ENCODE measurements around the gene ZBTB9. TPM values are rescaled to one million over a fixed set of nuclear protein-coding genes. Genes with fewer than 3 reads are reported as not detected.

Gene ZBTB9
- total RNA-seq, 1 experiment from 2014 or later: 14.2 TPM

GRCh38 chr6:33442283-33442682 is 12.1 kb upstream of the ZBTB9 start:
- ATAC-seq: no peak

More at GRCh38 chr6:33442283-33442682, 12.1 kb upstream of the ZBTB9 start:
- Histone ChIP-seq H3K27ac (ENCODE audit: low read depth, low read length) (no peak overlapping the region), H3K27me3 (ENCODE audit: insufficient read depth, low read length) (no peaks in the 10 kb centered on the region), H3K4me2 (ENCODE audit: low read length) (no peak overlapping the region), H3K79me2 (ENCODE audit: insufficient read depth, low read length) (no peaks in the 10 kb centered on the region), H3K9me3 (ENCODE audit: control insufficient read depth in 1 of 2, insufficient read depth in 1 of 2, low read depth in 1 of 2, low read length in 2 of 2) (no peaks in the 10 kb centered on the region), H3K9ac (ENCODE audit: low read length) (no peak overlapping the region), H3K9me2 (ENCODE audit: insufficient read depth) (no peaks in the 10 kb centered on the region), H3K4me1 (ENCODE audit: control insufficient read depth in 1 of 2, insufficient read depth in 2 of 2, low read length in 2 of 2) (peaks cover 0 to 6% of the 10 kb centered on the region in 2 experiments; a peak in 2 of 4 replicates), H2AFZ (ENCODE audit: low read depth, low read length, poor library complexity, severe bottlenecking) (no peak overlapping the region), H4K20me1 (ENCODE audit: insufficient read depth) (no peaks in the 10 kb centered on the region), H3K4me3 (replicated peaks in 1 of 2; ENCODE audit: low read depth in 1 of 2, low read length in 2 of 2) (no peak overlapping the region), H3K36me3 (ENCODE audit: control insufficient read depth in 1 of 2, insufficient read depth in 2 of 2, low read length in 2 of 2) (peaks cover 2% of the 10 kb centered on the region in 2 experiments; a peak in 1 of 4 replicates)
- intact Hi-C loops (cut with micrococcal nuclease): no loop called here
- ChIA-PET CTCF (no interaction called here), RAD21 (ENCODE audit: low non-redundant PET in 1 of 2, low total read pairs in 2 of 2, uncharacterized antibody in 2 of 2, unreplicated experiment in 2 of 2) (no interaction called here), POLR2A (no interaction called here)
- BruUV-seq (replicated peaks): no TSS peak
- no peak for DNase-seq (ENCODE audit: low read depth, low spot score)
- TF ChIP-seq CBX3 (IDR thresholded peaks at IDR 0.05; ENCODE audit: low read depth) (no peak), ZFX (IDR thresholded peaks at IDR 0.05) (no peak), ELF1 (IDR thresholded peaks at IDR 0.05; ENCODE audit: borderline replicate concordance, low read depth) (no peak), MAX (IDR thresholded peaks at IDR 0.05) (no peak), SRF (IDR thresholded peaks at IDR 0.05; ENCODE audit: low read depth) (no peak), ZNF274 (IDR thresholded peaks at IDR 0.05; ENCODE audit: low read depth, low read length) (no peak), JUND (IDR thresholded peaks at IDR 0.05) (no peak), REST (IDR thresholded peaks at IDR 0.05; ENCODE audit: low read depth) (no peak), FOSL1 (IDR thresholded peaks at IDR 0.05; ENCODE audit: low read depth) (no peak), POLR2AphosphoS5 (IDR thresholded peaks at IDR 0.05; ENCODE audit: low read depth, low read length) (no peak), EZH2 (IDR thresholded peaks at IDR 0.05) (no peak), SP1 (IDR thresholded peaks at IDR 0.05; ENCODE audit: low read depth) (no peak), POLR2A (IDR thresholded peaks at IDR 0.05; ENCODE audit: borderline replicate concordance, extremely low read depth, insufficient read depth, insufficient read length) (no peak), EGR1 (IDR thresholded peaks at IDR 0.05; ENCODE audit: low read depth) (no peak), RAD21 (IDR thresholded peaks at IDR 0.05; ENCODE audit: low read depth) (no peak), CEBPB (IDR thresholded peaks at IDR 0.05; ENCODE audit: low read depth) (no peak), SIN3A (IDR thresholded peaks at IDR 0.05; ENCODE audit: low read depth) (no peak), ATF3 (IDR thresholded peaks at IDR 0.05) (no peak)
- TF ChIP-seq, protein P1, sequence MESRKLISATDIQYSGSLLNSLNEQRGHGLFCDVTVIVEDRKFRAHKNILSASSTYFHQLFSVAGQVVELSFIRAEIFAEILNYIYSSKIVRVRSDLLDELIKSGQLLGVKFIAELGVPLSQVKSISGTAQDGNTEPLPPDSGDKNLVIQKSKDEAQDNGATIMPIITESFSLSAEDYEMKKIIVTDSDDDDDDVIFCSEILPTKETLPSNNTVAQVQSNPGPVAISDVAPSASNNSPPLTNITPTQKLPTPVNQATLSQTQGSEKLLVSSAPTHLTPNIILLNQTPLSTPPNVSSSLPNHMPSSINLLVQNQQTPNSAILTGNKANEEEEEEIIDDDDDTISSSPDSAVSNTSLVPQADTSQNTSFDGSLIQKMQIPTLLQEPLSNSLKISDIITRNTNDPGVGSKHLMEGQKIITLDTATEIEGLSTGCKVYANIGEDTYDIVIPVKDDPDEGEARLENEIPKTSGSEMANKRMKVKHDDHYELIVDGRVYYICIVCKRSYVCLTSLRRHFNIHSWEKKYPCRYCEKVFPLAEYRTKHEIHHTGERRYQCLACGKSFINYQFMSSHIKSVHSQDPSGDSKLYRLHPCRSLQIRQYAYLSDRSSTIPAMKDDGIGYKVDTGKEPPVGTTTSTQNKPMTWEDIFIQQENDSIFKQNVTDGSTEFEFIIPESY (IDR thresholded peaks at IDR 0.05; ENCODE audit: extremely low read depth, insufficient replicate concordance, low read length): no peak

Measured in HCT116 (cell line).